Lower lobe of right lung (tissue), 2 donors: Measurements from ENCODE around the gene NISCH. TPM values are rescaled to one million over a fixed set of nuclear protein-coding genes. Genes with fewer than 3 reads are reported as not detected.
A peak's percentile ranks its signal among the peaks of the same experiment; 100 is the strongest.

ENCODE experiments used
- ATAC-seq, 2 donors: fragments of 200-7000 bp; cut with Tn5 transposase; one replicate each; pipeline ENCODE4 v1.9.1; 2020 to 2022; ENCODE audit warnings: mild to moderate bottlenecking in 2 of 2, moderate library complexity in 2 of 2
- DNase-seq: peaks from one replicate; pipeline ENCODE4 v3.0.0-alpha.2; 2020
- H3K27ac ChIP-seq: fragments of 200-600 bp; one replicate; pipeline ENCODE4 v1.8.0; 2022
- H3K27me3 ChIP-seq: fragments of 200-600 bp; one replicate; pipeline ENCODE4 v1.8.0; 2022; ENCODE audit warnings: low read depth
- H3K36me3 ChIP-seq: fragments of 200-600 bp; one replicate; pipeline ENCODE4 v1.8.0; 2022; ENCODE audit warnings: mild to moderate bottlenecking
- H3K4me1 ChIP-seq: fragments of 200-600 bp; one replicate; pipeline ENCODE4 v1.8.0; 2022
- H3K4me3 ChIP-seq: fragments of 200-600 bp; one replicate; pipeline ENCODE4 v1.8.0; 2022; ENCODE audit warnings: mild to moderate bottlenecking
- H3K9me3 ChIP-seq: fragments of 200-600 bp; one replicate; pipeline ENCODE4 v1.8.0; 2022
- CTCF ChIP-seq: fragments of 200-600 bp; IDR thresholded peaks from one replicate; pipeline ENCODE4 v1.8.0; 2022; ENCODE audit warnings: antibody characterized with exemption, mild to moderate bottlenecking
- intact Hi-C: fragments of 100-400 bp; cut with DNase I; formaldehyde crosslinking; loops from one replicate; pipeline ENCODE4 v1.11.0; 2022
- total RNA-seq: library from RNA; stranded (reverse); fragmentation: NEBNext Ultra II Directional; extraction: Animal tissue kit (Norgen Biotek cat#: 25700); gene quantifications from one replicate; pipeline ENCODE4 v1.2.1, GENCODE V29; 2021
- donor health status: DM: no; HTN: yes; CAD: no; lungs with severe emphysema.

The NISCH gene
- total RNA-seq, 1 donor from 2014 or later = 90.2 TPM

- Histone ChIP-seq H3K36me3 (peaks cover 83% of the 10 kb centered on the region), H3K4me1 (peaks cover 22% of the 10 kb centered on the region), H3K27ac (peak overlapping the region; percentile 44), H3K9me3 (no peaks in the 10 kb centered on the region), H3K27me3 (no peaks in the 10 kb centered on the region), H3K4me3 (no peak overlapping the region)
- no peak for TF ChIP-seq CTCF
- ATAC-seq = peak in 1 of 2 donors; percentile 17
- intact Hi-C loops = no loop called here
- peak; percentile 28 for DNase-seq
Observed at GRCh38 chr3:52483577-52484381, 28.4 kb downstream of the NISCH start.

GRCh38 chr3:52484680-52485461, 29.5 kb downstream of the NISCH start:
- H3K27ac ChIP-seq = peak overlapping the region; percentile 44
- TF ChIP-seq CTCF = no peak
- DNase-seq = no peak

GRCh38 chr3:52487050-52487787, 31.8 kb downstream of the NISCH start:
- no peaks in the 10 kb centered on the region for H3K9me3 ChIP-seq
- H3K36me3 ChIP-seq = peaks cover 83% of the 10 kb centered on the region

More at GRCh38 chr3:52484680-52485461, 29.5 kb downstream of the NISCH start:
- Histone ChIP-seq H3K4me1 (peaks cover 27% of the 10 kb centered on the region), H3K27me3 (no peaks in the 10 kb centered on the region), H3K36me3 (peaks cover 83% of the 10 kb centered on the region), H3K4me3 (no peak overlapping the region), H3K9me3 (no peaks in the 10 kb centered on the region)
- ATAC-seq = no peak
- intact Hi-C loops = no loop called here

GRCh38 chr3:52487788-52488691, 32.6 kb downstream of the NISCH start:
- Histone ChIP-seq H3K27ac (no peak overlapping the region), H3K4me1 (peaks cover 54% of the 10 kb centered on the region), H3K4me3 (no peak overlapping the region), H3K36me3 (peaks cover 83% of the 10 kb centered on the region), H3K27me3 (no peaks in the 10 kb centered on the region), H3K9me3 (no peaks in the 10 kb centered on the region)
- no peak for DNase-seq
- TF ChIP-seq CTCF = no peak
- intact Hi-C loops = no loop called here
- no peak for ATAC-seq

More at GRCh38 chr3:52487050-52487787, 31.8 kb downstream of the NISCH start:
- intact Hi-C loops = no loop called here
- no peak overlapping the region for H3K4me3 ChIP-seq
- no peak overlapping the region for H3K27ac ChIP-seq
- H3K27me3 ChIP-seq = no peaks in the 10 kb centered on the region
- TF ChIP-seq CTCF = no peak
- DNase-seq (no peak), ATAC-seq (no peak)
- peaks cover 48% of the 10 kb centered on the region for H3K4me1 ChIP-seq
